ENCODE data around the gene CNTNAP2.

DNA sequence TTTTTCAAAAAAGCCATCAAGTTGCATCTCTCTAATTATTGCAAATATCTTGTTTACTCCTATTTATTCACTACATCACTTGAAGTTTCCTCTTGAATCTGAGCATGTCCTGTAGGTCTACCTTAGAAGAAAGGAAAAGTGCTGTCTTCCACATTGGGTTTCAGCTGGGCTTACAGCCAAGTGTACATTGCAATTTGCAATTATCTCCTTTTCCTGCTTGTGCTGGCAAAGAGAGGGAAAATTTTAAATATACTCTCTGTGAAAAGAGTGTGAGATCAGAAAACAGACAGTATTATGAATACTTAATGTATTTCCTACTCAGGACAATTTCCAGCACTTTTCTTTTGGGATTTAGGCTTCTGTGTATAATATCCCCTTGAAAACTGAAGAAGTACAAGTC, 839.7 kb downstream of the CNTNAP2 start:
- TF ChIP-seq POLR2A (IDR thresholded peaks at IDR 0.05; ENCODE audit: low read depth, low read length) (no peak), TAF1 (IDR thresholded peaks at IDR 0.05; ENCODE audit: low read depth, low read length) (no peak), POU2F2 (IDR thresholded peaks at IDR 0.05; ENCODE audit: low read depth, low read length) (no peak), PAX5 (IDR thresholded peaks at IDR 0.05; ENCODE audit: insufficient read depth, low read length, severe bottlenecking) (no peak), POLR2AphosphoS5 (IDR thresholded peaks at IDR 0.05; ENCODE audit: low read depth, low read length) (no peak)
